PC-9 (cell line): Measurements from ENCODE around the gene TFAM. TPM values are rescaled to one million over a fixed set of nuclear protein-coding genes. Genes with fewer than 3 reads are reported as not detected.

Experiments used
- BruUV-seq: library from RNA; stranded (reverse); fragments of 400-500 nt; replicated peaks from 2 replicates; lab custom pipeline; 2021; lab: Mats Ljungman, UMichigan
- CTCF ChIA-PET: fragments of 300-600 bp; sonication (Branson Sonifier 250); formaldehyde crosslinking; loops from one replicate; lab custom pipeline; 2022; ENCODE audit warnings: antibody characterized with exemption; lab: Charles Lee
- POLR2A ChIA-PET: fragments of 300-600 bp; sonication (Branson Sonifier 250); formaldehyde crosslinking; loops from one replicate; lab custom pipeline; 2022; ENCODE audit warnings: antibody characterized with exemption; ENCODE audit not compliant: unreplicated experiment; lab: Charles Lee
- DNase-seq, 2 experiments: peaks; one replicate each; pipeline versions ENCODE4 v3.0.0 to v3.0.0-alpha.2; 2015 to 2022; ENCODE audit warnings: mixed read lengths in 1 of 2
- H2AFZ ChIP-seq: fragments of 200-600 bp; sonication (generic); 2 replicates; pipeline ENCODE4 v1.8.1; 2017; ENCODE audit warnings: antibody characterized with exemption
- H3F3A ChIP-seq: fragments of 200-600 bp; sonication (generic); 2 replicates; pipeline ENCODE4 v1.8.1; 2017; ENCODE audit warnings: antibody characterized with exemption, mild to moderate bottlenecking, low read depth; ENCODE audit not compliant: insufficient read depth
- H3K27ac ChIP-seq: fragments of 200-600 bp; sonication (generic); 2 replicates; pipeline ENCODE4 v1.6.1; 2016; ENCODE audit warnings: mixed run types
- H3K27me3 ChIP-seq: fragments of 200-600 bp; sonication (generic); 2 replicates; pipeline ENCODE4 v1.6.1; 2016; ENCODE audit warnings: low read depth, mixed run types; ENCODE audit not compliant: insufficient read depth
- H3K36me3 ChIP-seq: fragments of 200-600 bp; sonication (generic); 2 replicates; pipeline ENCODE4 v1.6.1; 2016; ENCODE audit warnings: low read depth, mixed run types
- H3K4me1 ChIP-seq: fragments of 200-600 bp; sonication (generic); replicated peaks from 2 replicates; pipeline ENCODE4 v1.6.1; 2016; ENCODE audit warnings: mixed run types; ENCODE audit not compliant: insufficient read depth
- H3K4me2 ChIP-seq: fragments of 200-600 bp; sonication (generic); 2 replicates; pipeline ENCODE4 v1.6.1; 2017; ENCODE audit warnings: mixed run types
- H3K4me3 ChIP-seq: fragments of 200-600 bp; sonication (generic); 2 replicates; pipeline ENCODE4 v1.6.1; 2016; ENCODE audit warnings: mixed run types
- H3K79me2 ChIP-seq: fragments of 200-600 bp; sonication (generic); 2 replicates; pipeline ENCODE4 v1.6.1; 2017; ENCODE audit warnings: low read depth, mixed run types
- H3K9me2 ChIP-seq: fragments of 200-600 bp; sonication (generic); 2 replicates; pipeline ENCODE4 v1.8.1; 2017; ENCODE audit warnings: mild to moderate bottlenecking; ENCODE audit not compliant: insufficient read depth
- H3K9me3 ChIP-seq: fragments of 200-600 bp; sonication (generic); 2 replicates; pipeline ENCODE4 v1.8.1; 2016; ENCODE audit warnings: low read depth; ENCODE audit not compliant: insufficient read depth
- H4K20me1 ChIP-seq: fragments of 200-600 bp; sonication (generic); 2 replicates; pipeline ENCODE4 v1.8.1; 2017; ENCODE audit not compliant: insufficient read depth
- CTCF ChIP-seq: fragments of 200-600 bp; sonication (generic); conservative IDR thresholded peaks from 2 replicates; pipeline ENCODE4 v1.6.1; 2017; ENCODE audit warnings: mixed run types, antibody characterized with exemption, mild to moderate bottlenecking, moderate library complexity
- EZH2 ChIP-seq: fragments of 200-600 bp; sonication (generic); IDR thresholded peaks from 2 replicates; pipeline ENCODE4 v1.8.0; 2017; ENCODE audit warnings: antibody characterized with exemption, low read depth
- intact Hi-C: fragments of 100-400 bp; cut with micrococcal nuclease; formaldehyde crosslinking; loops from one replicate; pipeline ENCODE4 v1.10.0; 2022; ENCODE audit not compliant: unreplicated experiment
- total RNA-seq: library from RNA; stranded (reverse); gene quantifications from 2 replicates; pipeline ENCODE4 v1.2.3, GENCODE V29; 2021

TFAM gene
- total RNA-seq, 1 experiment from 2014 or later, result 80.6 TPM

DNA sequence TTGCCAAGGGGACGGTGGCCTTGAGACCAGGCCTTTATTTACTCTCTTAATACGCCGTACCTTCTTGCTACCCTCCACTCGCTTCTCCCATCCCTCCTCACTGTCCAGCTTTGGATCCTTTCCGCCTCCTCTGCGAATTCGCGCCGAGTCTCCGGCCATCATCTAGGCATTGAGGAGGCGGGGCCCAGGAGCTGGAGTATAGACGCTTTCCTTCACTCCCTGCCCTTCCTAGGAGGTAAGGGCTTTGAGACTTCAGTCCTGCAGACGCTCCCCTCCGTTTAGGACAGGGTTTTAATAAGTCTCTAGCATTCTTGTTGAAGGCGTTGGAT, 538 bp downstream of the TFAM start:
- H3K79me2 ChIP-seq, result peaks cover 52% of the 10 kb centered on the region
- BruUV-seq, result no TSS peak
- CTCF ChIA-PET, result interaction anchor here (0.8 kb wide), 1 partner anchor 10 kb away, joined by 6 read pairs; no protein-coding TSS in a partner anchor

GRCh38 chr10:58389024-58389423, 3.8 kb downstream of the TFAM start:
- Histone ChIP-seq H3K27me3 (no peaks in the 10 kb centered on the region), H2AFZ (no peak overlapping the region), H3K9me3 (no peaks in the 10 kb centered on the region), H3K79me2 (peaks cover 60% of the 10 kb centered on the region), H3K4me1 (peaks cover 19% of the 10 kb centered on the region), H3K36me3 (peaks cover 54% of the 10 kb centered on the region), H3K4me2 (no peak overlapping the region), H3K9me2 (no peaks in the 10 kb centered on the region), H3K4me3 (no peak overlapping the region), H4K20me1 (peaks cover 34% of the 10 kb centered on the region), H3K27ac (no peak overlapping the region), H3F3A (peaks cover 9% of the 10 kb centered on the region)
- ChIA-PET POLR2A (no interaction called here), CTCF (no interaction called here)
- intact Hi-C loops, result loop anchor here (5.0 kb wide), 1 partner anchor 212 kb away; no protein-coding TSS in a partner anchor
- no peak for TF ChIP-seq EZH2
- no TSS peak for BruUV-seq
- no peak for DNase-seq

More for the DNA sequence above, 538 bp downstream of the TFAM start:
- H3K9me3 ChIP-seq, result no peaks in the 10 kb centered on the region
- peak in 1 of 2 experiments; percentile 38 for DNase-seq
- peaks cover 11% of the 10 kb centered on the region for H3F3A ChIP-seq
- no peaks in the 10 kb centered on the region for H3K9me2 ChIP-seq
- intact Hi-C loops, result loop anchor here (1.0 to 5.0 kb wide), 4 partner anchors 50 to 208 kb away; partner anchors contain the start of genes CISD1 and UBE2D1
- H3K4me3 ChIP-seq, result peak overlapping the region; percentile 65
- peaks cover 23% of the 10 kb centered on the region for H3K4me1 ChIP-seq
- peaks cover 28% of the 10 kb centered on the region for H3K36me3 ChIP-seq
- POLR2A ChIA-PET, result no interaction called here
- peak overlapping the region; percentile 55 for H3K27ac ChIP-seq
- H2AFZ ChIP-seq, result peak overlapping the region; percentile 88
- peak overlapping the region; percentile 86 for H3K4me2 ChIP-seq
- peaks cover 12% of the 10 kb centered on the region; the same call in 1 of the 2 replicates for H4K20me1 ChIP-seq
- no peaks in the 10 kb centered on the region for H3K27me3 ChIP-seq
- no peak for TF ChIP-seq EZH2
- TF ChIP-seq CTCF, result no peak

DNA sequence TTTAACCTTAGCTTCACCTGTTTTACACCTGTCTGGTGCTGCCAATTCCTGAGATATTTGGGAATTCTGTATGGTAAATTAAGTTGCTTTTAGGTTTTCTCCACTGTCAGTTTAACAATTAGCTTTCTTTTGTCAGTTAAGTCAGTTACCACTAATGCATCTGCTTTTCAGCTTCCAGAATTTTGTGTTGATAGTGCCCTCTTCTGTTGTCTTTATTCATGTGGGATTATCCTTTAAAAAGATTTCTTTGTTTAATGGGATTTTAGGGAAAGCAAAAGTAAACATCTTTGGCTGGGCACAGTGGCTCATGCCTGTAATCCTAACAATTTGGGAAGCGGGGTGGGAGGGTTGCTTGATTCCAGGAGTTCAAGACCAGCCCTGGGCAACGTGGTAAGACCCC, 8.1 kb downstream of the TFAM start:
- POLR2A ChIA-PET, result no interaction called here
- H3K36me3 ChIP-seq, result peaks cover 71% of the 10 kb centered on the region

More for the DNA sequence above, 8.1 kb downstream of the TFAM start:
- no peaks in the 10 kb centered on the region for H3K9me2 ChIP-seq
- CTCF ChIA-PET, result no interaction called here
- TF ChIP-seq EZH2 (no peak), CTCF (peak; percentile 26; the same call in 1 of the 2 replicates)
- H4K20me1 ChIP-seq, result peaks cover 27% of the 10 kb centered on the region
- no peak overlapping the region for H3K4me2 ChIP-seq
- H3K4me1 ChIP-seq, result no peaks in the 10 kb centered on the region
- no peak overlapping the region for H3K27ac ChIP-seq
- no peak overlapping the region for H2AFZ ChIP-seq
- H3K9me3 ChIP-seq, result no peaks in the 10 kb centered on the region
- DNase-seq, result no peak
- no TSS peak for BruUV-seq
- H3K27me3 ChIP-seq, result no peaks in the 10 kb centered on the region
- H3F3A ChIP-seq, result no peaks in the 10 kb centered on the region; the same call in 1 of the 2 replicates
- no peak overlapping the region for H3K4me3 ChIP-seq
- H3K79me2 ChIP-seq, result peaks cover 27% of the 10 kb centered on the region
- intact Hi-C loops, result loop anchor here (2.0 kb wide), 1 partner anchor 95 kb away; no protein-coding TSS in a partner anchor
